GM19452 (cell line): Measurements from ENCODE around the gene SUCNR1.
"Not testable (repeated sequence)": the region's sequence is repeated elsewhere in the genome, so short reads cannot be mapped to it uniquely, and the experiment has no call there.

Source experiments
- ATAC-seq: cut with Tn5 transposase; IDR thresholded peaks from one replicate; pipeline ENCODE4 v1.9.1; 2021; ENCODE audit not compliant: unreplicated experiment

SUCNR1 gene

GRCh38 chr3:151873398-151873797 is at the start of gene SUCNR1:
SUCNR1 (plus strand) TSS chr3:151873643; CDS start chr3:151879893, 6,250 bp downstream.
- ATAC-seq = no peak

GRCh38 chr3:151827816-151828215 is 45.6 kb upstream of the SUCNR1 start:
- ATAC-seq = no peak

- ATAC-seq = no peak
These were observed 37.5 kb upstream of the SUCNR1 start for GRCh38 chr3:151835751-151836525.

GRCh38 chr3:151837057-151837456 is 36.4 kb upstream of the SUCNR1 start:
- no peak for ATAC-seq

- ATAC-seq = peak; percentile 63
These were observed 34.7 kb upstream of the SUCNR1 start for GRCh38 chr3:151838574-151839312.

- no peak for ATAC-seq
These were observed 34.2 kb upstream of the SUCNR1 start for GRCh38 chr3:151839313-151839631.

- ATAC-seq = no peak
These were observed 31.6 kb upstream of the SUCNR1 start for GRCh38 chr3:151841801-151842200.

GRCh38 chr3:151843275-151843674 is 30.2 kb upstream of the SUCNR1 start:
- ATAC-seq = no peak

- ATAC-seq = no peak
These were observed 28.0 kb upstream of the SUCNR1 start for GRCh38 chr3:151845306-151845905.

- ATAC-seq = not testable (repeated sequence)
These were observed 23.4 kb upstream of the SUCNR1 start for GRCh38 chr3:151850065-151850464.

GRCh38 chr3:151852074-151852811 is 21.2 kb upstream of the SUCNR1 start:
- no peak for ATAC-seq

- ATAC-seq = no peak
These were observed 17.3 kb upstream of the SUCNR1 start for GRCh38 chr3:151856118-151856517.

GRCh38 chr3:151856641-151857040 is 16.8 kb upstream of the SUCNR1 start:
- ATAC-seq = no peak

GRCh38 chr3:151859233-151859673 is 14.2 kb upstream of the SUCNR1 start:
- ATAC-seq = no peak

GRCh38 chr3:151859905-151860304 is 13.5 kb upstream of the SUCNR1 start:
- ATAC-seq = no peak

GRCh38 chr3:151863611-151864010 is 9.8 kb upstream of the SUCNR1 start:
- no peak for ATAC-seq

- no peak for ATAC-seq
These were observed 8.9 kb upstream of the SUCNR1 start for GRCh38 chr3:151864423-151865101.

- no peak for ATAC-seq
These were observed 6.6 kb upstream of the SUCNR1 start for GRCh38 chr3:151866711-151867410.

- ATAC-seq = no peak
These were observed 5.8 kb upstream of the SUCNR1 start for GRCh38 chr3:151867666-151868065.

GRCh38 chr3:151869181-151869580 is 4.3 kb upstream of the SUCNR1 start:
- ATAC-seq = no peak
